GM19455 (cell line): Measurements from ENCODE around the gene SFSWAP.
"Not testable (repeated sequence)": the region's sequence is repeated elsewhere in the genome, so short reads cannot be mapped to it uniquely, and the experiment has no call there.

Experiments
- ATAC-seq: cut with Tn5 transposase; IDR thresholded peaks from one replicate; pipeline ENCODE4 v1.9.1; 2021; ENCODE audit not compliant: unreplicated experiment

Gene SFSWAP

GRCh38 chr12:131735153-131735456 is 24.2 kb downstream of the SFSWAP start:
- no peak for ATAC-seq

GRCh38 chr12:131735476-131736445 is 24.9 kb downstream of the SFSWAP start:
- ATAC-seq, result no peak

GRCh38 chr12:131736446-131737149 is 25.7 kb downstream of the SFSWAP start:
- ATAC-seq, result no peak

- ATAC-seq, result no peak
Measured at GRCh38 chr12:131737150-131737827, 26.4 kb downstream of the SFSWAP start.

DNA sequence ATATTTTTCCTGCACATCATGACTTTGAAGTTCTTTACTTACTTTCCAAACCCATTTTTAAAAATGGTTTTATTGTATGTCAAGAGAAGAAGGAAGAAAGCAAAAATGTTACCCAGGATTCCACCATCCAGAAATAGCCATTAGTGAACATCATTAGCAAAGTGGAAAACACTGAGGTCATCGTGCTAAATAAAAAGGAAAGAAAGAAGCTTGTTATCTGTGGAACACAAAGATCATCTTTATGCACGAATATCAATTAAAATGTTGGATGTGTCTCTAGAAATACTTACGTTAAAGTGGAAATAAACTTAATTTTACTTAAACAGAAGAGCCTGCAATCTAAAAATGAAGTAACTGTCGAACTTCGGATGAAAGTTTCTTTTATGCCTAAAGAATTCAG is 27.3 kb downstream of the SFSWAP start:
- ATAC-seq, result no peak

DNA sequence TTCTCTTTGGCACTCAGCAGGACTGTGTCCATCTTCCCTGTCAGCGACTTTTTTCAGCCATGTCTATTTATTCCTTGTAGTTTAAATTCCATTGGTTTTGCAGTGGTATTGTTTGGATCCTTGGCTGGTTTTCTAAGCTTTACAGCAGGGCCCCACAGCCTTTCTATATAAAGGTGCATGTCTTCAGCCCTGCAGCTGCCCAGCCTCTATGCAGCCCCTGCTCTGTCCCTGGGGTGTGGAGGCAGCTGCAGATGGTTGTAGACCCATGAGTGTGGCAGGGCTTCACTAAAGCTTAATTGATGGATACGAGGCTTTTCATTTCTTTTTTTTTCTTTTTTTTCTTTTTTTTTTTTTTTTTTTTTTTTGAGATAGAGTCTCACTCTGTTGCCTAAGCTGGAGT is 29.7 kb downstream of the SFSWAP start:
- no peak for ATAC-seq

GRCh38 chr12:131742761-131743160 is 31.9 kb downstream of the SFSWAP start:
- ATAC-seq, result not testable (repeated sequence)

GRCh38 chr12:131743410-131743809 is 32.5 kb downstream of the SFSWAP start:
- not testable (repeated sequence) for ATAC-seq

DNA sequence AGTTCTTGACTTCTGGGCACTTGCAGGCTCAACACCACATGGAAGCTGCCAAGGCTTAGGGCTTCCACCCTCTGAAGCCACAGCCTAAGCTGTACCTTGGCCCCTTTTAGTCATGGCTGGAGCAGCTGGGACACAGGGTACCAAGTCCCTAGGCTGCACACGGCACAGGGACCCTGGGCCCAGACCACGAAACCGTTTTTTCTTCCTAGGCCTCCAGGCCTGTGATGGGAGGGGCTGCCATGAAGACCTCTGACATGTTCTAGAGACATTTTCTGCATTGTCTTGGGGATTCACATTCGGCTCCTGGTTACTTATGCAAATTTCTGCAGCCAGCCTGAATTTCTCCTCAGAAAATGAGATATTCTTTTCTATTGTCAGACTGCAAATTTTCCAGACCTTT is 33.0 kb downstream of the SFSWAP start:
- ATAC-seq, result not testable (repeated sequence)

DNA sequence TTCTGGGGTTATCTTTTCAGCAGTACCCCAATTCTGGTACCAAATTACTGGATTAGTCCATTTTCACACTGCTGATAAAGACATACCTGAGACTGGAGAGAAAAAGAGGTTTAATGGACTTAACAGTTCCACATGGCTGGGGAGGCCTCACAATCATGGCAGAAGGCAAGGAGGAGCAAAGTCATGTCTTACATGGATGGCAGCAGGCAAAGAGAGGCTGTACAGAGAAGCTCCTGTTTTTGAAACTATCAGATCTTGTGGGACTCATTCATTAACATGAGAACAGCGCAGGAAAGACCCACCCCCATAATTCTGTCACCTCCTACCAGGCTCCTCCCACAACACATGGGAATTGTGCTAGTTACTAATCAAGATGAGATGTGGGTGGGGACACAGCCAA is 33.8 kb downstream of the SFSWAP start:
- not testable (repeated sequence) for ATAC-seq

DNA sequence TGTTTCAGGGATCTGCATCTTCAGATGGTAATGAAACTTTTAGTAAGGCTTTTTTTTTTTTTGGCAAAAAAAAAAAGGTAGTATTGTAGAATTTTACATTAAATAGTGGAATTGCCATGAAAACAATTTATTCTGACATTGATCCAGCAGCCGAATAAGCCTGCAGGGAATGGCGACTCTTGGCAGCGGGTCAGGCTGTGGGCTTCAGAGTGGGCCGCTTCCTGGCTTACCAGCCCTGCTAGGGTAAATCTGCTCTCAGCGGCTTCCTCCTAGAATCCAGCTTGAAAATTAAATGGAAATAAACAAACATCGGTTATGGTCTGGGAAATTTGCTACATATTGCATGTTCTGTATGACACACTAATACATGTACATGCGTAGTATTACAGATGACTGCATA is 34.8 kb downstream of the SFSWAP start:
- ATAC-seq, result no peak

GRCh38 chr12:131747276-131748177 is 36.6 kb downstream of the SFSWAP start:
- no peak for ATAC-seq

- no peak for ATAC-seq
Measured at GRCh38 chr12:131749618-131750315, 38.9 kb downstream of the SFSWAP start.

- no peak for ATAC-seq
Measured at GRCh38 chr12:131751335-131751734, 40.4 kb downstream of the SFSWAP start.

GRCh38 chr12:131752451-131752850 is 41.6 kb downstream of the SFSWAP start:
- ATAC-seq, result no peak

GRCh38 chr12:131753005-131753404 is 42.1 kb downstream of the SFSWAP start:
- ATAC-seq, result no peak

DNA sequence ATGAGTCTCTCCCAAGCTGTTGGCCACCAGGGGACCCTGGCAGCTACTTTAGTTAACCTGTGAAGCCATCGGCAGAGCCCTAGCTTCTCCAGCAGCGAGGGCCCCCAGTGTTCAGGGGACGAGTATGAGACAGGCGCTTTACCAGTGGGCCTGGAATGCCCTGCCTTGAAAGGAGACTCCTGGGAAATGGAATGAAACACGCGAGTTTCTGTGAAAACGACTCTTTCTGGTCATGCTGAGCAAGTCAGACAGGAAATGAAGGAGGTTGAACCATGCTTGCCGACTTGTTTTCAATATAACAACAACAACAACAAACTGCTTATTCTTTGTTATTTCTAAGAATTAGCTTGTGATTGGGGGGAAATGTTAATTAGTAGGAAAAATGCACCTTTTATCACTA is 42.9 kb downstream of the SFSWAP start:
- no peak for ATAC-seq

GRCh38 chr12:131754184-131754583 is 43.3 kb downstream of the SFSWAP start:
- ATAC-seq, result no peak

- ATAC-seq, result no peak
Measured at GRCh38 chr12:131755305-131756113, 44.6 kb downstream of the SFSWAP start.
